IPS DF 6.9 (cell line): ENCODE results near the gene CCL11.
"Not testable (repeated sequence)": the region's sequence is repeated elsewhere in the genome, so short reads cannot be mapped to it uniquely, and the experiment has no call there.

Experiments used
- DNase-seq: peaks from one replicate; pipeline ENCODE4 v3.0.0-alpha.2; 2013; ENCODE audit warnings: low read depth, low spot score
- H3K27ac ChIP-seq: one replicate; pipeline ENCODE4 v1.5.1; 2013; ENCODE audit warnings: low read length, control low read depth
- H3K27me3 ChIP-seq: 2 replicates; pipeline ENCODE4 v1.6.1; 2013; ENCODE audit warnings: mild to moderate bottlenecking, low read length; ENCODE audit not compliant: control insufficient read depth, insufficient read depth
- H3K36me3 ChIP-seq: 2 replicates; pipeline ENCODE4 v1.6.1; 2013; ENCODE audit warnings: low read length; ENCODE audit not compliant: control insufficient read depth, insufficient read depth
- H3K4me1 ChIP-seq: 2 replicates; pipeline ENCODE4 v1.6.1; 2013; ENCODE audit warnings: low read length; ENCODE audit not compliant: control insufficient read depth, insufficient read depth
- H3K4me3 ChIP-seq: 2 replicates; pipeline ENCODE4 v1.5.1; 2013; ENCODE audit warnings: mild to moderate bottlenecking, low read length
- H3K9me3 ChIP-seq: 2 replicates; pipeline ENCODE4 v1.6.1; 2013; ENCODE audit warnings: low read length, inconsistent platforms; ENCODE audit not compliant: control insufficient read depth, insufficient read depth
- WGBS: extraction: QIAGEN DNeasy Blood & Tissue Kit; methylation state at CpG from one replicate; pipeline ENCODE4 v1.1.7; 2013; ENCODE audit warnings: mixed read lengths, missing lambda C conversion rate; ENCODE audit not compliant: insufficient read length, insufficient coverage; 5-methylcytosine and 5-hydroxymethylcytosine counted together

CCL11 gene

GRCh38 chr17:34321964-34322363, 36.4 kb downstream of the CCL11 start:
- no peak overlapping the region for H3K27ac ChIP-seq
- no peaks in the 10 kb centered on the region for H3K27me3 ChIP-seq

GRCh38 chr17:34327580-34327979, 42.0 kb downstream of the CCL11 start:
- no CpG with 5 or more reads among the region's 4 CpGs for WGBS
- H3K27ac ChIP-seq, H3K36me3 ChIP-seq, DNase-seq, H3K27me3 ChIP-seq, H3K4me3 ChIP-seq, H3K4me1 ChIP-seq, H3K9me3 ChIP-seq: not testable (repeated sequence)

More at GRCh38 chr17:34321964-34322363, 36.4 kb downstream of the CCL11 start:
- Histone ChIP-seq H3K9me3 (no peaks in the 10 kb centered on the region), H3K4me3 (no peak overlapping the region), H3K36me3 (no peaks in the 10 kb centered on the region), H3K4me1 (no peaks in the 10 kb centered on the region)
- DNase-seq, result no peak

- H3K27me3 ChIP-seq, result no peaks in the 10 kb centered on the region
- H3K9me3 ChIP-seq, result no peaks in the 10 kb centered on the region
- no peaks in the 10 kb centered on the region for H3K4me1 ChIP-seq
- no peak overlapping the region for H3K4me3 ChIP-seq
- no peak for DNase-seq
- no peaks in the 10 kb centered on the region for H3K36me3 ChIP-seq
- no peak overlapping the region for H3K27ac ChIP-seq
- WGBS, result no CpG with 5 or more reads among the region's 1 CpG
These were observed 52.2 kb downstream of the CCL11 start for GRCh38 chr17:34337701-34338100.
